GM12878 (cell line): Measurements from ENCODE around the gene OR2V1. TPM values are rescaled to one million over a fixed set of nuclear protein-coding genes. Genes with fewer than 3 reads are reported as not detected.

Source experiments
- ATAC-seq: fragments of 200-7000 bp; cut with Tn5 transposase; 3 replicates; pipeline ENCODE4 v1.9.1; 2020; ENCODE audit warnings: mild to moderate bottlenecking, moderate library complexity
- BruUV-seq: library from RNA; stranded (reverse); fragments of 400-500 nt; replicated peaks from 2 replicates; lab custom pipeline; 2021; lab: Mats Ljungman, UMichigan
- CTCF ChIA-PET: fragments of 300-600 bp; sonication (Branson Sonifier 250); formaldehyde crosslinking; extraction: SDS; loops from one replicate; lab custom pipeline; 2021; ENCODE audit warnings: inconsistent platforms; lab: Yijun Ruan, JAX
- POLR2A ChIA-PET: fragments of 350-600 bp; formaldehyde crosslinking; extraction: SDS; loops from one replicate; lab custom pipeline; 2021; ENCODE audit warnings: inconsistent platforms; lab: Charles Lee
- RAD21 ChIA-PET: fragments of 300-600 bp; sonication (Branson Sonifier 250); formaldehyde crosslinking; loops from one replicate; lab custom pipeline; 2023; ENCODE audit warnings: antibody characterized with exemption; ENCODE audit not compliant: unreplicated experiment; lab: Charles Lee
- SMC1A ChIA-PET: fragments of 300-600 bp; sonication (Branson Sonifier 250); formaldehyde crosslinking; loops from one replicate; lab custom pipeline; 2023; ENCODE audit not compliant: unreplicated experiment, uncharacterized antibody; lab: Charles Lee
- DNase-seq: peaks from one replicate; pipeline ENCODE4 v3.0.0-alpha.2; 2011; ENCODE audit warnings: low read depth, low spot score
- FAIRE-seq: peaks from 3 replicates; lab custom pipeline; 2011; peaks lifted over from hg19 to GRCh38; lab: Jason Lieb, UNC
- H2AFZ ChIP-seq: 2 replicates; pipeline ENCODE4 v1.6.0; 2011; ENCODE audit warnings: low read depth, low read length, control low read depth; ENCODE audit not compliant: control insufficient read depth
- H3K27ac ChIP-seq: 2 replicates; pipeline ENCODE4 v1.5.1; 2011; ENCODE audit warnings: control low read depth; ENCODE audit not compliant: control insufficient read depth, insufficient read depth
- H3K27me3 ChIP-seq, 2 experiments: replicated peaks in 1 of 2; 2 replicates each; pipeline versions ENCODE4 v1.6.0 to v1.6.1; 2011; ENCODE audit warnings: low read length in 1 of 2; ENCODE audit not compliant: control insufficient read depth in 2 of 2, insufficient read depth in 2 of 2
- H3K36me3 ChIP-seq, 2 experiments: 2 replicates each; pipeline ENCODE4 v1.5.1; 2011; ENCODE audit warnings: low read length in 1 of 2; ENCODE audit not compliant: control insufficient read depth in 2 of 2, insufficient read depth in 2 of 2
- H3K4me1 ChIP-seq: 2 replicates; pipeline ENCODE4 v1.6.1; 2011; ENCODE audit warnings: mild to moderate bottlenecking, low read length, moderate library complexity, mixed read lengths; ENCODE audit not compliant: control insufficient read depth, insufficient read depth
- H3K4me2 ChIP-seq: 2 replicates; pipeline ENCODE4 v1.6.0; 2011; ENCODE audit warnings: control low read depth; ENCODE audit not compliant: control insufficient read depth, insufficient read depth
- H3K4me3 ChIP-seq: fragments of 200-600 bp; sonication (generic); 2 replicates; pipeline ENCODE4 v1.5.1; 2016
- H3K79me2 ChIP-seq: 2 replicates; pipeline ENCODE4 v1.6.0; 2011; ENCODE audit warnings: low read length; ENCODE audit not compliant: control insufficient read depth, insufficient read depth
- H3K9ac ChIP-seq: 2 replicates; pipeline ENCODE4 v1.8.0; 2011; ENCODE audit warnings: low read length, control low read depth, mixed read lengths; ENCODE audit not compliant: control insufficient read depth, insufficient read depth
- H3K9me3 ChIP-seq: replicated peaks from 3 replicates; pipeline ENCODE4 v1.5.1; 2011; ENCODE audit warnings: mild to moderate bottlenecking, low read length; ENCODE audit not compliant: control insufficient read depth, insufficient read depth
- H4K20me1 ChIP-seq: 2 replicates; pipeline ENCODE4 v1.6.0; 2011; ENCODE audit not compliant: control insufficient read depth, insufficient read depth
- BACH1 ChIP-seq: fragments of 450-650 bp; IDR thresholded peaks from 2 replicates; pipeline ENCODE4 v1.6.1; 2017; ENCODE audit warnings: mild to moderate bottlenecking, borderline replicate concordance
- BRCA1 ChIP-seq: IDR thresholded peaks from 2 replicates; pipeline ENCODE4 v1.6.1; 2011; ENCODE audit warnings: low read depth, low read length, improper control_type of control experiment
- CBX3 ChIP-seq: fragments of 200-600 bp; sonication (generic); IDR thresholded peaks from 2 replicates; pipeline ENCODE4 v1.6.1; 2016; ENCODE audit warnings: low read depth, borderline replicate concordance
- DPF2 ChIP-seq: fragments of 450-650 bp; IDR thresholded peaks from 2 replicates; pipeline ENCODE4 v1.6.1; 2017; ENCODE audit warnings: mild to moderate bottlenecking
- E2F8 ChIP-seq: fragments of 450-650 bp; IDR thresholded peaks from 2 replicates; pipeline ENCODE4 v1.6.1; 2018; ENCODE audit warnings: mild to moderate bottlenecking, low read depth, moderate library complexity; ENCODE audit not compliant: partially characterized antibody
- EGR1 ChIP-seq, 2 experiments: IDR thresholded peaks; 1 replicate in 1 of 2; 2 replicates in 1 of 2; pipeline ENCODE4 v1.6.1; 2011 to 2012; ENCODE audit warnings: low read depth in 2 of 2, low read length in 2 of 2, borderline replicate concordance in 1 of 2, mild to moderate bottlenecking in 1 of 2, moderate library complexity in 1 of 2
- IKZF1 ChIP-seq: fragments of 450-650 bp; conservative IDR thresholded peaks from 2 replicates; pipeline ENCODE4 v1.6.1; 2017; ENCODE audit warnings: antibody characterized with exemption, mild to moderate bottlenecking
- IKZF2 ChIP-seq, 2 experiments: fragments of 450-650 bp; IDR thresholded peaks; 2 replicates each; pipeline ENCODE4 v1.6.1; 2017; ENCODE audit warnings: mild to moderate bottlenecking in 2 of 2, moderate library complexity in 2 of 2
- MTA3 ChIP-seq: IDR thresholded peaks from 2 replicates; pipeline ENCODE4 v1.6.1; 2012; ENCODE audit warnings: low read length, inconsistent platforms, borderline replicate concordance
- NFYA ChIP-seq: IDR thresholded peaks from 2 replicates; pipeline ENCODE4 v1.6.1; 2011; ENCODE audit warnings: low read depth, mild to moderate bottlenecking, low read length, improper control_type of control experiment, borderline replicate concordance
- PAX8 ChIP-seq: fragments of 450-650 bp; IDR thresholded peaks from 2 replicates; pipeline ENCODE4 v1.6.1; 2017; ENCODE audit warnings: mild to moderate bottlenecking, moderate library complexity
- POLR2AphosphoS5 ChIP-seq: IDR thresholded peaks from 2 replicates; pipeline ENCODE4 v1.6.1; 2011; ENCODE audit warnings: mild to moderate bottlenecking, low read length, inconsistent platforms
- RUNX3 ChIP-seq: IDR thresholded peaks from 2 replicates; pipeline ENCODE4 v1.6.1; 2012; ENCODE audit warnings: low read length, inconsistent platforms
- SMARCA5 ChIP-seq: fragments of 450-650 bp; IDR thresholded peaks from 2 replicates; pipeline ENCODE4 v1.6.1; 2017; ENCODE audit warnings: mild to moderate bottlenecking
- ZBED1 ChIP-seq: IDR thresholded peaks from 2 replicates; pipeline ENCODE4 v1.6.1; 2016; ENCODE audit warnings: borderline replicate concordance
- ZNF384 ChIP-seq: IDR thresholded peaks from 2 replicates; pipeline ENCODE4 v1.6.1; 2012; ENCODE audit warnings: low read depth, mild to moderate bottlenecking, low read length, improper control_type of control experiment, borderline replicate concordance
- ZNF622 ChIP-seq: fragments of 450-650 bp; IDR thresholded peaks from 2 replicates; pipeline ENCODE4 v1.6.1; 2017; ENCODE audit warnings: mild to moderate bottlenecking, inconsistent platforms
- WGBS: methylation state at CpG from one replicate; pipeline ENCODE4 v1.1.6; 2016; ENCODE audit warnings: low lambda C conversion rate; ENCODE audit not compliant: insufficient replicate concordance, insufficient coverage; ENCODE audit errors: missing lambda C conversion rate; 5-methylcytosine and 5-hydroxymethylcytosine counted together
- in situ Hi-C: fragments of 300-500 bp; cut with MboI; formaldehyde crosslinking; loops from 9 replicates; pipeline ENCODE4 v1.14.3; 2018; ENCODE audit warnings: mixed read lengths
- intact Hi-C: fragments of 100-400 bp; cut with micrococcal nuclease; formaldehyde crosslinking; loops from one replicate; pipeline ENCODE4 v1.14.2; 2022; ENCODE audit not compliant: unreplicated experiment
- polyA plus RNA-seq, 11 experiments: library from polyadenylated mRNA; depleted of rRNA in 4 of 11; unstranded in 6 of 11; stranded (reverse) in 5 of 11; fragments of >200 nt; fragmentation: Nextera tagmentation in 4 of 11; fragmentation: Illumina TruSeq in 1 of 11; extraction: Ambion mirVana in 4 of 11; extraction: Trizol in 1 of 11; gene quantifications; 1 replicate in 1 of 11; 2 replicates in 10 of 11; pipeline versions ENCODE4 v1.2.1 to v1.2.3, GENCODE V29; 2011 to 2016; ENCODE audit warnings: inconsistent platforms in 2 of 11, missing spikeins in 2 of 11, low read depth in 1 of 11
- total RNA-seq, 4 experiments: library from RNA; depleted of rRNA in 3 of 4; stranded (reverse); fragments of >200 nt in 3 of 4; fragmentation: Illumina TruSeq in 1 of 4; extraction: Trizol in 1 of 4; gene quantifications; 2 replicates each; pipeline versions ENCODE4 v1.2.1 to v1.2.3, GENCODE V29; 2013 to 2021

The OR2V1 gene
- total and polyA plus RNA-seq, 10 of the 15 experiments (the other 5 are each of a cell fraction or from before 2014, with no cell fraction given): 0.20 to 4.4 TPM; not detected in 8

GRCh38 chr5:181120306-181120705 is 10.7 kb downstream of the OR2V1 start:
- CTCF ChIA-PET: no interaction called here
- no peak overlapping the region for H2AFZ ChIP-seq

GRCh38 chr5:181119105-181119504 is 11.9 kb downstream of the OR2V1 start:
- Histone ChIP-seq H3K27ac (no peak overlapping the region), H3K36me3 (no peaks in the 10 kb centered on the region), H4K20me1 (no peaks in the 10 kb centered on the region), H3K4me3 (no peak overlapping the region), H2AFZ (no peak overlapping the region), H3K27me3 (peaks cover 0 to 3% of the 10 kb centered on the region in 2 experiments; a peak in 3 of 4 replicates), H3K9ac (no peak overlapping the region), H3K9me3 (peaks cover 3% of the 10 kb centered on the region; the same call in 1 of the 3 replicates), H3K4me1 (no peaks in the 10 kb centered on the region), H3K79me2 (no peaks in the 10 kb centered on the region), H3K4me2 (no peak overlapping the region)
- intact Hi-C loops (no loop called here), in situ Hi-C loops (no loop called here)
- ATAC-seq (no peak), FAIRE-seq (no peak), DNase-seq (no peak)
- RAD21 ChIA-PET: no interaction called here
- SMC1A ChIA-PET: interaction anchor here (2.2 kb wide), 1 partner anchor 12 kb away, joined by 6 read pairs; no protein-coding TSS in a partner anchor
- 60% methylated on average over 8 of the region's 8 CpGs for WGBS
- CTCF ChIA-PET: no interaction called here
- POLR2A ChIA-PET: no interaction called here
- no TSS peak for BruUV-seq
- no peak for TF ChIP-seq BACH1
- TF ChIP-seq ZNF622: no peak
- no peak for TF ChIP-seq CBX3
- no peak for TF ChIP-seq NFYA
- no peak for TF ChIP-seq E2F8
- no peak for TF ChIP-seq IKZF2 (IDR thresholded peaks at IDR 0.05)
- no peak for TF ChIP-seq BRCA1
- no peak for TF ChIP-seq ZBED1
- TF ChIP-seq ZNF384: no peak
- no peak for TF ChIP-seq POLR2AphosphoS5
- no peak for TF ChIP-seq SMARCA5
- TF ChIP-seq MTA3: no peak
- no peak for TF ChIP-seq RUNX3
- no peak for TF ChIP-seq EGR1 (IDR thresholded peaks at IDR 0.05; ENCODE audit: borderline replicate concordance in 1 of 2, low read depth in 2 of 2, low read length in 2 of 2)

More at GRCh38 chr5:181120306-181120705, 10.7 kb downstream of the OR2V1 start:
- H4K20me1 ChIP-seq: no peaks in the 10 kb centered on the region
- H3K36me3 ChIP-seq: no peaks in the 10 kb centered on the region
- no peak for DNase-seq
- H3K9ac ChIP-seq: no peak overlapping the region
- H3K79me2 ChIP-seq: no peaks in the 10 kb centered on the region
- no peaks in the 10 kb centered on the region; the same call in 2 of the 3 replicates for H3K9me3 ChIP-seq
- in situ Hi-C loops (no loop called here), intact Hi-C loops (no loop called here)
- no peak overlapping the region for H3K4me2 ChIP-seq
- 58% methylated on average over 4 of the region's 4 CpGs for WGBS
- ChIA-PET RAD21 (no interaction called here), POLR2A (no interaction called here), SMC1A (interaction anchor here (1.0 kb wide), 1 partner anchor 13 kb away, joined by 3 read pairs; no protein-coding TSS in a partner anchor)
- TF ChIP-seq PAX8: no peak
- TF ChIP-seq DPF2: no peak
- TF ChIP-seq IKZF1: no peak
- no peak for FAIRE-seq
- H3K27ac ChIP-seq: no peak overlapping the region
- no peak for ATAC-seq
- peaks cover 0 to 3% of the 10 kb centered on the region in 2 experiments; a peak in 3 of 4 replicates for H3K27me3 ChIP-seq
- H3K4me1 ChIP-seq: no peaks in the 10 kb centered on the region
- BruUV-seq: no TSS peak
- no peak overlapping the region for H3K4me3 ChIP-seq
